Uterus (tissue), 2 donors: ENCODE results near the gene MRPL16.

Source experiments
- CTCF ChIP-seq, 4 experiments: fragments of 200-600 bp in 2 of 4; fragments of 450-650 bp in 2 of 4; sonication (generic) in 2 of 4; IDR thresholded peaks; one replicate each; pipeline ENCODE4 v1.5.1; 2016 to 2019; ENCODE audit warnings: antibody characterized with exemption in 4 of 4, mild to moderate bottlenecking in 2 of 4, moderate library complexity in 1 of 4
- POLR2A ChIP-seq, 2 donors: fragments of 450-650 bp; IDR thresholded peaks; one replicate each; pipeline ENCODE4 v1.6.1; 2016; ENCODE audit warnings: antibody characterized with exemption in 2 of 2, mild to moderate bottlenecking in 1 of 2, moderate library complexity in 1 of 2

GRCh38 chr11:59839615-59840014 lies 29.0 kb upstream of the MRPL16 start:
- TF ChIP-seq CTCF (IDR thresholded peaks at IDR 0.05) (no peak), POLR2A (IDR thresholded peaks at IDR 0.05) (no peak)
